Natural killer cell (primary cell): ENCODE results near the gene AK9. TPM values are rescaled to one million over a fixed set of nuclear protein-coding genes. Genes with fewer than 3 reads are reported as not detected.

ENCODE experiments used
- ATAC-seq, 3 donors: fragments of 150-1000 bp in 2 of 3; fragments of 200-7000 bp in 1 of 3; cut with Tn5 transposase; 1 replicate in 1 of 3; 2 replicates in 2 of 3; pipeline ENCODE4 v1.10.0; 2021; ENCODE audit warnings: mild to moderate bottlenecking in 2 of 3, moderate library complexity in 2 of 3
- DNase-seq, 2 donors: peaks; one replicate each; pipeline versions ENCODE4 v3.0.0 to v3.0.0-alpha.2; 2013 to 2021; ENCODE audit warnings: mixed read lengths in 1 of 2
- H3K27ac ChIP-seq: one replicate; pipeline ENCODE4 v1.5.1; 2013; ENCODE audit warnings: mild to moderate bottlenecking, low read length
- H3K27me3 ChIP-seq: one replicate; pipeline ENCODE4 v1.6.1; 2013; ENCODE audit warnings: low read length; ENCODE audit not compliant: control insufficient read depth, insufficient read depth
- H3K36me3 ChIP-seq: one replicate; pipeline ENCODE4 v1.6.1; 2013; ENCODE audit warnings: low read length; ENCODE audit not compliant: control insufficient read depth, insufficient read depth
- H3K4me1 ChIP-seq: one replicate; pipeline ENCODE4 v1.6.1; 2013; ENCODE audit warnings: low read length; ENCODE audit not compliant: control insufficient read depth, insufficient read depth
- H3K4me3 ChIP-seq: one replicate; pipeline ENCODE4 v1.5.1; 2013; ENCODE audit warnings: low read length
- H3K9me3 ChIP-seq: one replicate; pipeline ENCODE4 v1.6.1; 2013; ENCODE audit warnings: low read length; ENCODE audit not compliant: control insufficient read depth, insufficient read depth
- H3K27ac Mint-ChIP-seq, 2 donors: one replicate each; pipeline ENCODE4 v1.8.0; 2022; ENCODE audit warnings: mild to moderate bottlenecking in 2 of 2, mixed read lengths in 2 of 2, moderate library complexity in 1 of 2
- H3K27me3 Mint-ChIP-seq, 2 donors: one replicate each; pipeline ENCODE4 v1.8.0; 2022; ENCODE audit warnings: low read depth in 2 of 2, mixed read lengths in 2 of 2
- H3K36me3 Mint-ChIP-seq: one replicate; pipeline ENCODE4 v1.8.0; 2022; ENCODE audit warnings: mixed read lengths
- H3K4me1 Mint-ChIP-seq, 2 donors: one replicate each; pipeline ENCODE4 v1.8.0; 2022; ENCODE audit warnings: mixed read lengths in 2 of 2
- H3K4me3 Mint-ChIP-seq: one replicate; pipeline ENCODE4 v1.8.0; 2022; ENCODE audit warnings: mild to moderate bottlenecking, moderate library complexity, mixed read lengths
- H3K9me3 Mint-ChIP-seq, 2 donors: one replicate each; pipeline ENCODE4 v1.8.0; 2022; ENCODE audit warnings: mixed read lengths in 2 of 2
- WGBS: methylation state at CpG from one replicate; pipeline ENCODE4 v1.1.7; 2013; ENCODE audit warnings: missing lambda C conversion rate; ENCODE audit not compliant: insufficient coverage; 5-methylcytosine and 5-hydroxymethylcytosine counted together
- intact Hi-C: fragments of 100-400 bp; cut with micrococcal nuclease; formaldehyde crosslinking; loops from one replicate; pipeline ENCODE4 v1.14.2; 2022
- total RNA-seq, 4 donors: library from RNA; stranded (reverse); fragments of 120-200 nt in 1 of 4; gene quantifications; one replicate each; pipeline versions ENCODE4 v1.2.3 to v1.2.4, GENCODE V29; 2013 to 2022
- TF ChIP-seq, protein P1 (sequence below): fragments of 200-600 bp; IDR thresholded peaks from one replicate; pipeline ENCODE4 v1.8.0; 2022; ENCODE audit warnings: antibody characterized with exemption

The AK9 gene
- total RNA-seq, 3 donors from 2014 or later (not counting 1 experiment from before 2014, with no cell fraction given), result 14.0 to 19.2 (median 14.2) TPM

DNA sequence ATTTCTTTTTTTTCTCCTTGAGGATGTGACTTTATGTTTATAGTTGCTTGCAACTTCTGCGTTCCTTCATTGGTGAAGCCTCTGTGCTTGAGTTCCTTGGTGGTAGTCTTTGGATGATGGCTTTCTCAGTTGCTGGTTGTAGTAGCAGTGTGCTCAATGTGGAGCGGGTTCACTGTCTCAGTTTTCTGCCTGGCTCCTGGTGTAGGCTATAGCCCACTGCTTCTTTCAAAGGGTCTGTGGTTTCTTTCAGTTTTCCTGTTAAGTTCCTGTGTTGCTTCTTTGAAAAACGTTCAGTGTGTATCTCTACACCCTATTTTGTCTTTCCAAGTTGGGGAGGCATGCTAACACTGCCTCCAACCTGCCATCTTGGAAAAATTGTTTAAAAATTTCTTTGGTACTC is 174.1 kb downstream of the AK9 start:
- intact Hi-C loops, result no loop called here
- Histone ChIP-seq H3K36me3 (no peaks in the 10 kb centered on the region), H3K27ac (no peak overlapping the region), H3K4me1 (peaks cover 3% of the 10 kb centered on the region), H3K4me3 (no peak overlapping the region), H3K9me3 (no peaks in the 10 kb centered on the region), H3K27me3 (no peaks in the 10 kb centered on the region)
- H3K27ac Mint-ChIP-seq, result peak overlapping the region in 1 of 2 donors; percentile 47
- peaks cover 31 to 33% of the 10 kb centered on the region in 2 donors for H3K4me1 Mint-ChIP-seq
- 10% methylated on average over 3 of the region's 3 CpGs for WGBS
- no peaks in the 10 kb centered on the region for H3K36me3 Mint-ChIP-seq
- peak overlapping the region; percentile 76 for H3K4me3 Mint-ChIP-seq
- TF ChIP-seq, protein P1, sequence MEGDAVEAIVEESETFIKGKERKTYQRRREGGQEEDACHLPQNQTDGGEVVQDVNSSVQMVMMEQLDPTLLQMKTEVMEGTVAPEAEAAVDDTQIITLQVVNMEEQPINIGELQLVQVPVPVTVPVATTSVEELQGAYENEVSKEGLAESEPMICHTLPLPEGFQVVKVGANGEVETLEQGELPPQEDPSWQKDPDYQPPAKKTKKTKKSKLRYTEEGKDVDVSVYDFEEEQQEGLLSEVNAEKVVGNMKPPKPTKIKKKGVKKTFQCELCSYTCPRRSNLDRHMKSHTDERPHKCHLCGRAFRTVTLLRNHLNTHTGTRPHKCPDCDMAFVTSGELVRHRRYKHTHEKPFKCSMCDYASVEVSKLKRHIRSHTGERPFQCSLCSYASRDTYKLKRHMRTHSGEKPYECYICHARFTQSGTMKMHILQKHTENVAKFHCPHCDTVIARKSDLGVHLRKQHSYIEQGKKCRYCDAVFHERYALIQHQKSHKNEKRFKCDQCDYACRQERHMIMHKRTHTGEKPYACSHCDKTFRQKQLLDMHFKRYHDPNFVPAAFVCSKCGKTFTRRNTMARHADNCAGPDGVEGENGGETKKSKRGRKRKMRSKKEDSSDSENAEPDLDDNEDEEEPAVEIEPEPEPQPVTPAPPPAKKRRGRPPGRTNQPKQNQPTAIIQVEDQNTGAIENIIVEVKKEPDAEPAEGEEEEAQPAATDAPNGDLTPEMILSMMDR, result no peak
- peak in 1 of 2 donors; percentile 17 for DNase-seq
- H3K27me3 Mint-ChIP-seq, result no peaks in the 10 kb centered on the region
- no peaks in the 10 kb centered on the region for H3K9me3 Mint-ChIP-seq
- no peak for ATAC-seq

DNA sequence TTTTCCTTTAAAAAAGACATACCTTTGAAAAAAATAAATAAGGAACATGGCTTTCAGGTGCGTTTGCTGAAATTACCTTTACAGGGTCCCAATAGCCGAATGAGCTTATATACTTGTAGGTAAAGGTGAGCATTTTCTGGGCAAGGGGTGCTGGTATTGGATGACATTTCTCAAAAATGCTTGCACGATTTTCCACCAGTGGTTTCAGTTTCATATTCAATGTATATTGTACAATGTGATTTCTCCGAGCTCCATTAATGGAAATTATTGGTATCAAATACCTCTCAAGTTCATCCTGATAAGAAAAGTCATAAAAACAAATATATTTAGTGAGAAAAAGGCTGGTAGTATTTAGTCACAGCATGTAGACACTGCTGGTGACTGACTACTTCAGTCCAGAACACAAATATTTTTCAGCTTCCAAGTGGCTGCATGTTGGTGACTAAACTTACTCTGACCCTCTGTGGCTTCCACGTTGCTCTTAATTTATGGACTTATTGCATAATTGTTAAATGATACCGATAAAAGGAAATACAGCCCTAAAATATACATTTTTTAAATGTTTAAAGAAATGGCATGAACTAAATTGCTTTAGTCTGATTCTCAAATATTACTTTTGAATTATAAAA is 175.1 kb downstream of the AK9 start:
- 33% methylated on average over 4 of the region's 6 CpGs for WGBS
- DNase-seq, result peak in 1 of 2 donors; percentile 34
- H3K36me3 ChIP-seq, result no peaks in the 10 kb centered on the region
- H3K27me3 ChIP-seq, result no peaks in the 10 kb centered on the region
- Mint-ChIP-seq H3K4me1 (peaks cover 31 to 33% of the 10 kb centered on the region in 2 donors), H3K36me3 (no peaks in the 10 kb centered on the region), H3K9me3 (no peaks in the 10 kb centered on the region), H3K27me3 (no peaks in the 10 kb centered on the region), H3K4me3 (peak overlapping the region; percentile 76), H3K27ac (peak overlapping the region; percentile 39 to 47)
- intact Hi-C loops, result no loop called here
- peaks cover 3% of the 10 kb centered on the region for H3K4me1 ChIP-seq
- ATAC-seq, result peak in 2 of 3 donors; percentile 39 to 61
- no peak overlapping the region for H3K27ac ChIP-seq
- no peaks in the 10 kb centered on the region for H3K9me3 ChIP-seq
- TF ChIP-seq, protein P1, result no peak
- H3K4me3 ChIP-seq, result peak overlapping the region; percentile 37

DNA sequence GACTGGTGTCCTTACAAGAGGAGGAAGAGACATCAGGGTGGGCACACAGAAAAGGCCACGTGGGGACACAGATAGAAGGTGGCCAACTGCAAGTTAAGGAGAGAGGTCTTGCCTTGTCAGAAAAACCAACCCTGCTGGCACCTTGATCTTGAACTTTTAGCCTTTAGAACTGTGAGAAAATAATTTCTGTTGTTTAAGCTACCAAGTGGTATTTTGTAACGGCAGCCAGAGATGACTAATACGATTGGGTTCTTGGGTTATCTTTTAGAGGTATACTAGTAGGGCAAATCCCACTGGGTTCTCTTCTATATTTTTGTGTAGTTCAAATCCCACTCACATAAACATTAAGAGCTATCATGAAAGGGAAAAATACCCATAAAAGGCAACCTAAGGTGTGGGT is 176.1 kb downstream of the AK9 start:
- peaks cover 27 to 29% of the 10 kb centered on the region in 2 donors for H3K4me1 Mint-ChIP-seq
- Histone ChIP-seq H3K36me3 (no peaks in the 10 kb centered on the region), H3K27me3 (no peaks in the 10 kb centered on the region), H3K4me1 (peaks cover 3% of the 10 kb centered on the region), H3K4me3 (no peak overlapping the region), H3K9me3 (no peaks in the 10 kb centered on the region), H3K27ac (no peak overlapping the region)
- H3K27ac Mint-ChIP-seq, result peak overlapping the region; percentile 39 to 47
- ATAC-seq (peak in 1 of 3 donors; percentile 18), DNase-seq (no peak)
- H3K4me3 Mint-ChIP-seq, result peak overlapping the region; percentile 76
- TF ChIP-seq, protein P1, result no peak
- H3K36me3 Mint-ChIP-seq, result no peaks in the 10 kb centered on the region
- WGBS, result 73% methylated on average over 3 of the region's 3 CpGs
- no peaks in the 10 kb centered on the region for H3K9me3 Mint-ChIP-seq
- intact Hi-C loops, result no loop called here
- no peaks in the 10 kb centered on the region for H3K27me3 Mint-ChIP-seq

DNA sequence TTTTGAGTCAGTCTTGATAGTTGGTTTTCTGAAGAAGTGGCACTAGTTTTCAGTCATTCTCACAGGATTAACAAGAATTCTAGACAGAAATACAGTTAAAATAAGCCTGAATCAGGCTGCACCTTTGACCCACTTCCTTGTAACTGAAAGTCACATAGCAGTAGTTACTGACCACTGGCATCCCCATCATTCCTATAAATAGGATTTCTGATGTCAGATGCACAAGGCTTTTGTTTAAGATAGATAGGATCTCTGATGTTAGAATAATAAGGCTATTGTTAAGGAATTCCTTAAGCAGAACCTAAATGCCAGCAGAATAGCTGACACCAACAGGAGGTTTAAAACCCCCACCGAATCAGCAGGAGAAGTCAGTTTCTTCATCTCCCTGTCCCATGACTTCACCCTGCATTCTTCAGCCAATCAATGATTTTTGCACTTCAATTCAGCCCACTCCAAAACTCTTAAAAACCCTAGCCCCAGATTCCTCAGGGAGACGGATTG is 177.4 kb downstream of the AK9 start:
- H3K4me3 Mint-ChIP-seq, result no peak overlapping the region
- H3K27ac ChIP-seq, result no peak overlapping the region
- peaks cover 23 to 25% of the 10 kb centered on the region in 2 donors for H3K4me1 Mint-ChIP-seq
- no peaks in the 10 kb centered on the region for H3K27me3 Mint-ChIP-seq
- no peaks in the 10 kb centered on the region for H3K36me3 ChIP-seq
- 97% methylated on average over 2 of the region's 2 CpGs for WGBS
- no peaks in the 10 kb centered on the region for H3K36me3 Mint-ChIP-seq
- intact Hi-C loops, result no loop called here
- no peaks in the 10 kb centered on the region for H3K9me3 Mint-ChIP-seq
- no peak overlapping the region for H3K27ac Mint-ChIP-seq
- TF ChIP-seq, protein P1, result no peak
- no peaks in the 10 kb centered on the region for H3K9me3 ChIP-seq
- no peaks in the 10 kb centered on the region for H3K27me3 ChIP-seq
- no peak overlapping the region for H3K4me3 ChIP-seq
- no peak for DNase-seq
- H3K4me1 ChIP-seq, result no peaks in the 10 kb centered on the region
- ATAC-seq, result no peak
